Measurements from ENCODE around the gene SOX6.
"Not testable (repeated sequence)": the region's sequence is repeated elsewhere in the genome, so short reads cannot be mapped to it uniquely, and the experiment has no call there.

Gene SOX6

DNA sequence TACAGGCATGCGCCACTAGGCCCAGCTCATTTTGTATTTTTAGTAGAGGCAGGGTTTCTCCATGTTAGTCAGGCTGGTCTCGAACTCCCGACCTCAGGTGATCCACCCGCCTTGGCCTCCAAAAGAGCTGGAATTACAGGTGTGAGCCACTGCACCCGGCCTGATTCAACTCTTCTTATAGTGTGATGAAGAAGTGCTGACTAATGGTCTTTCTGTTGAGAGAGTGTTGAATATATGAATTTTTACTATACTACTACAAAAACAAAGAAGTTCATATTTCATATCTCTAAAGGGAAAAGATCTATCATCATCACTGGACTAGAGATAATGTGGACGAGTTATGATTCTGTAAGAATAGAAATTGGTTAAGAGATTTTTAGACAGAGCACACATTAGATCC is 320.1 kb downstream of the SOX6 start:
- no peak for TF ChIP-seq CTCF (IDR thresholded peaks at IDR 0.05)
- H3K27ac ChIP-seq, result no peak overlapping the region

DNA sequence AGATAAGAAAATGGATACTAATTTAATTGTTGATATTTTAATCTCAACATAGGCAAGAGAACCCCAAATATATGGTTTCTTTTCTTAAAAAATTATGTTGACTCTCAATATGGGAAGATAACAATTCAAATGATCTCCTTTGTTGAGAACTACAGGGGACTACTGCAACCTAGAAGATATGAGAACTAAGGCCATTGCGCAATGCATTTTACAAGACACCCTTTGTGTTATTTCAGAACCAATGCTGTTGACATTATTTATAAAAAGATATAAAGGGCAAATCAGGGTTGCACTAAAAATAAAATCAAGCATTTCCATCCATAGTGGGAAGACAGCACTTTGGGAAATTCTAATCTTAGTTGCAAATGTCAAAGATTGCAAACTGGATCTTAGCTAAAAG is 322.3 kb downstream of the SOX6 start:
- no peak overlapping the region for H3K27ac ChIP-seq
- TF ChIP-seq CTCF (IDR thresholded peaks at IDR 0.05) (no peak), ZFX (IDR thresholded peaks at IDR 0.05; ENCODE audit: borderline replicate concordance) (no peak)

- TF ChIP-seq CTCF (IDR thresholded peaks at IDR 0.05), result no peak
- no peak for TF ChIP-seq ZFX (IDR thresholded peaks at IDR 0.05; ENCODE audit: borderline replicate concordance)
- no peak overlapping the region for H3K27ac ChIP-seq
Measured at GRCh38 chr11:16032974-16033373, 323.4 kb downstream of the SOX6 start.

DNA sequence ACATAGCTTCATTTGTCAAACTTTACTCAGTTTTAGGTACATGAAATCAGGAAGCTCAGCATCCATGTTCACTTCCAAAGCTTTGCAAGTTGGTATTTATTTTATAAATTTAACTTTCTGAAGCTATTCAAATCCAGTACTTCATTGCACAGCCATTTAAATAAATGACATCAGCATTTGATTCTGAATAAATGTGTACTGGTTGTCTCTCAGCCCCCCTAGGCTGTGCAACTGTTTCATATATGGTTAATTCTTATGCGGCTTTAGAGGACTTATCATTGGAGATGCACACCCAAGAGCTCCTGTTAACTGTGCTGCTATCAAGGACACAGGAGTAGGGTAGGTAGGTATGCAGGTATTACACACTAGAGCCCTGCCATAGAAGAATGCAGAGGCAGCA is 325.1 kb downstream of the SOX6 start:
- TF ChIP-seq CTCF (IDR thresholded peaks at IDR 0.05) (no peak), ZFX (IDR thresholded peaks at IDR 0.05; ENCODE audit: borderline replicate concordance) (no peak)
- H3K27ac ChIP-seq, result no peak overlapping the region

- no peak overlapping the region for H3K27ac ChIP-seq
- TF ChIP-seq CTCF (IDR thresholded peaks at IDR 0.05) (no peak), ZFX (IDR thresholded peaks at IDR 0.05; ENCODE audit: borderline replicate concordance) (no peak)
Measured at GRCh38 chr11:16030664-16031063, 325.7 kb downstream of the SOX6 start.

GRCh38 chr11:16029151-16029550 is 327.2 kb downstream of the SOX6 start:
- not testable (repeated sequence) for H3K27ac ChIP-seq

- TF ChIP-seq CTCF (IDR thresholded peaks at IDR 0.05), result no peak
- no peak for TF ChIP-seq ZFX (IDR thresholded peaks at IDR 0.05; ENCODE audit: borderline replicate concordance)
- no peak overlapping the region for H3K27ac ChIP-seq
Measured at GRCh38 chr11:16028419-16028818, 327.9 kb downstream of the SOX6 start.

- no peak for TF ChIP-seq CTCF (IDR thresholded peaks at IDR 0.05)
- no peak for TF ChIP-seq ZFX (IDR thresholded peaks at IDR 0.05; ENCODE audit: borderline replicate concordance)
Measured at GRCh38 chr11:16027621-16028020, 328.7 kb downstream of the SOX6 start.

More at GRCh38 chr11:16027621-16028020, 328.7 kb downstream of the SOX6 start:
- no peak overlapping the region for H3K27ac ChIP-seq

All from 22Rv1 (cell line).